Forelimb muscle (tissue), 1 donor: ENCODE measurements around the gene MYO3A. TPM values are rescaled to one million over a fixed set of nuclear protein-coding genes. Genes with fewer than 3 reads are reported as not detected.
A peak's percentile ranks its signal among the peaks of the same experiment; 100 is the strongest.

Experiments
- DNase-seq: peaks from one replicate; pipeline ENCODE4 v3.0.0-alpha.2; 2013; ENCODE audit warnings: low read depth
- polyA plus RNA-seq: library from polyadenylated mRNA; unstranded; fragments of 120-200 nt; gene quantifications from one replicate; pipeline ENCODE4 v1.2.1, GENCODE V29; 2013; ENCODE audit not compliant: insufficient read length

Gene MYO3A
- polyA plus RNA-seq: 0.59 TPM

- no peak for DNase-seq
Measured at GRCh38 chr10:25933653-25934608, at the start of gene MYO3A. Gene MYO3A (plus strand): TSS chr10:25934229. CDS start chr10:25952111, 17,882 bp downstream.

GRCh38 chr10:25888627-25889026, 45.4 kb upstream of the MYO3A start:
- no peak for DNase-seq

- no peak for DNase-seq
Measured at GRCh38 chr10:25890995-25891394, 43.0 kb upstream of the MYO3A start.

- DNase-seq: no peak
Measured at GRCh38 chr10:25895856-25896255, 38.2 kb upstream of the MYO3A start.

GRCh38 chr10:25896421-25896820, 37.6 kb upstream of the MYO3A start:
- no peak for DNase-seq

- DNase-seq: no peak
Measured at GRCh38 chr10:25899304-25899703, 34.7 kb upstream of the MYO3A start.

GRCh38 chr10:25901199-25901598, 32.8 kb upstream of the MYO3A start:
- no peak for DNase-seq

- DNase-seq: no peak
Measured at GRCh38 chr10:25902002-25902401, 32.0 kb upstream of the MYO3A start.

GRCh38 chr10:25907261-25907660, 26.8 kb upstream of the MYO3A start:
- no peak for DNase-seq

- DNase-seq: no peak
Measured at GRCh38 chr10:25912866-25913265, 21.2 kb upstream of the MYO3A start.

- peak; percentile 19 for DNase-seq
Measured at GRCh38 chr10:25914776-25915175, 19.3 kb upstream of the MYO3A start.

GRCh38 chr10:25934621-25935139, 651 bp downstream of the MYO3A start:
- DNase-seq: no peak

- DNase-seq: no peak
Measured at GRCh38 chr10:25938405-25938804, 4.4 kb downstream of the MYO3A start.

GRCh38 chr10:25944771-25945170, 10.7 kb downstream of the MYO3A start:
- DNase-seq: no peak

- DNase-seq: no peak
Measured at GRCh38 chr10:25952857-25953256, 18.8 kb downstream of the MYO3A start.

- no peak for DNase-seq
Measured at GRCh38 chr10:25954851-25955250, 20.8 kb downstream of the MYO3A start.

- DNase-seq: no peak
Measured at GRCh38 chr10:25959540-25960232, 25.7 kb downstream of the MYO3A start.

- no peak for DNase-seq
Measured at GRCh38 chr10:25965584-25965983, 31.6 kb downstream of the MYO3A start.

GRCh38 chr10:25966844-25967243, 32.8 kb downstream of the MYO3A start:
- no peak for DNase-seq

- DNase-seq: no peak
Measured at GRCh38 chr10:25972631-25973030, 38.6 kb downstream of the MYO3A start.

- no peak for DNase-seq
Measured at GRCh38 chr10:25974897-25975459, 40.9 kb downstream of the MYO3A start.

- no peak for DNase-seq
Measured at GRCh38 chr10:25978771-25979170, 44.7 kb downstream of the MYO3A start.
